Stimulated activated naive CD8-positive, alpha-beta T cell treated with anti-CD3 and anti-CD28 coated beads, Interleukin-15, Interleukin-2, amounts not matched to agents 100 U/mL and 50 U/mL, for 24 hours (primary cell): ENCODE measurements around the gene RAD51B.

Experiments used
- ATAC-seq: fragments of 150-1000 bp; cut with Tn5 transposase; one replicate; pipeline ENCODE4 v1.10.0; 2021
- DNase-seq: peaks from one replicate; pipeline ENCODE4 v3.0.0; 2021

Gene RAD51B

DNA sequence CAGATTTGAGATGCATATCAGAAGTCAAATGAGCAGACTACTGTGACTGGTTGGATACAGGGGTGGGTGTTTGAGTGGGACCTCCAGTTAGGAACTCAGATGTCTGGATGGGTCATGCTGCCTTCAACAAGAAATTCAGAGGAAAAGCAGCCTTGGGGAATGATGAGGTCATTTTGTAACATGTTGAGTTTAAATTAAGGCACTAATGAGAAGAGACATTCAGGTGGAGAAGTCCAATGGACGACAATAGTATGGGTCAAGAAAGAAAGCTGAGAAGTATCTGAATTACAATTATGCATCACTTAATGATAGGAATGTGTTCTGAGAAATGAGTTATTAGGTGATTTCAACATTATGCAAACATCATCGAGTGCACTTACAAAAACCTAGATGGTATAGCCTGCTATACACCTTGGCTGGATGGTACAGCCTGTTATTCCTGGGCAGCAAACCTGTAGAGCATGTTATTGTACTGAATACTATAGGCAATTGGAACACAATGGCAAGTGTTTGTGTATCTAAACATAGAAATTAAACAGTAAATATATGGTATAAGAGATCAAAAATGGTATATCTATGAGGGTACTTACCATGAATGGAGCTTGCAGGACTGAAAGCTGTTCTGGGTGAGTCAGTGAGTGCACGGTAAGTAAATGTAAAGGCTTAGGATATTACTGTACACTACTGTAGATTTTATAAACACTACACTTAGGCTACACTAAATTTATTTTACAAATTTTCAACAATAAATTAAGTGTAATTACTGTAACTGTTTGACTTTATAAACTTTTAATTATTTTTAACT lies 414.7 kb downstream of the RAD51B start:
- DNase-seq: no peak
- ATAC-seq: no peak

DNA sequence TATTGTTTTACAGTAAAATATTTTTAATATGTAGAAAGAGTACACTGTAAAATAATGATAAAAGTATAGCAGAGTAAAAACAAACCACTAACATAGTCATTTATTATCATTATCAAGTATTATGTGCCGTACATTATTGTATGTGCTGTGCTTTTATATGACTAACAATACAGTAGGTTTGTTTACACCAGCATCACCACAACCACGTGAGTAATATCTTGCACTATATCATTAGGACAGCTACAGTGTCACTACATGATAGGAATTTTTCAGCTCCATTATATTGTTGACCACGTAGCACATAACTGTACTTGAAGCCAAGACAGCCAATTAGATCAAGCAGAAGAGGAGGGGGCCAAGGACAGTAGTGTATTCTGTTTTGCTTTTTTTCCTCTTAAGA lies 415.4 kb downstream of the RAD51B start:
- DNase-seq (no peak), ATAC-seq (no peak)

- no peak for ATAC-seq
- DNase-seq: no peak
Observed at GRCh38 chr14:68236582-68237458, 417.2 kb downstream of the RAD51B start.

- ATAC-seq (no peak), DNase-seq (no peak)
Observed at GRCh38 chr14:68238551-68238950, 419.0 kb downstream of the RAD51B start.

DNA sequence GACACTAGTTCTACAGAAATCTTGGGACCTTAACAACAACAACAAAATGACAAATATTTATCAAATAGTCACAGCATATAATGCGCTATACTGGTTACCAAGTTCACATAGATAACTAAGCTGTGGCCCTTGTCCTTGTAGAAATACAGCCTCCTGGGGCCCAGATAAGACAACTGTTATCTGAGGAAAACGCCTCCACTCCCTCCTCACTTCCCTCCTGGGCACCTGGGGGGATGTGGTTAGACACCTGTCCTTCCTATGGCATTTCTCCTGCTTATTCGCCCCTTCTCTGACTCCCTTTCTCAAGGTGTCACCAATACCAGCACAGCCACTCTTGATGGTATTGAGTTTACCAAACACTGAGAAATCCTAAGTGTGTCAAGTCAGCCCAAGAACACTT lies 419.4 kb downstream of the RAD51B start:
- DNase-seq (no peak), ATAC-seq (no peak)

- ATAC-seq (no peak), DNase-seq (no peak)
Observed at GRCh38 chr14:68239988-68240771, 420.6 kb downstream of the RAD51B start.

DNA sequence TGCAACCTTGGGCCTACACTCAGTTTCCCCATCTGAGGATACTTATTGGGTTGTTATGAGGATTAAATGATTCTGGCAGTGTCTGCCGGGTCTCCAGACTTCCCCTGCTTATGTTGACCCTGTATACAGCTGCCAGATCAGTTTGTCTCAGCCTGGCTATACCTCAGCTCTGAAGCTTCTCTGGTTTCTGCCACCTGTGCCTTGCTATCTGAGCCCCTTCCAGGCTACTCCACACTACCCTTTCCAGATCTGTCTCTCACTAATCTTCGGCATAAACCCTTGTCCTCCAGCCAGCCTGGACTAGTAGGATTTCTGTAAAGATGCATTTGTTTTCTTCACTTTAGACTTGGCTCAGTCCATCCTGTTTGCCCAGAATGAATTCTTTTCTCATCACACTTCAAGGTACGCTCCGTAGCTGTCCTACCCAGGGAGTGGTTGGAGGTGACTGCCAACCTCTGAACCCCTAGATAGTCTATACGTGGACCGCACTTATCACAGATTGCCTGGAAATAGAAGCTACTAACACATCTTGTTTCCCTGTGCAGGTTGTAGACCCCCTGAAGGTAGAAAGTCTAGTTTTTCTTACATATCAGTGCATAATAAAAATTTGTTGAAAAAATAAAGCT lies 422.4 kb downstream of the RAD51B start:
- no peak for ATAC-seq

GRCh38 chr14:68243450-68244010 lies 424.0 kb downstream of the RAD51B start:
- ATAC-seq: no peak

More for the DNA sequence above, 422.4 kb downstream of the RAD51B start:
- no peak for DNase-seq

DNA sequence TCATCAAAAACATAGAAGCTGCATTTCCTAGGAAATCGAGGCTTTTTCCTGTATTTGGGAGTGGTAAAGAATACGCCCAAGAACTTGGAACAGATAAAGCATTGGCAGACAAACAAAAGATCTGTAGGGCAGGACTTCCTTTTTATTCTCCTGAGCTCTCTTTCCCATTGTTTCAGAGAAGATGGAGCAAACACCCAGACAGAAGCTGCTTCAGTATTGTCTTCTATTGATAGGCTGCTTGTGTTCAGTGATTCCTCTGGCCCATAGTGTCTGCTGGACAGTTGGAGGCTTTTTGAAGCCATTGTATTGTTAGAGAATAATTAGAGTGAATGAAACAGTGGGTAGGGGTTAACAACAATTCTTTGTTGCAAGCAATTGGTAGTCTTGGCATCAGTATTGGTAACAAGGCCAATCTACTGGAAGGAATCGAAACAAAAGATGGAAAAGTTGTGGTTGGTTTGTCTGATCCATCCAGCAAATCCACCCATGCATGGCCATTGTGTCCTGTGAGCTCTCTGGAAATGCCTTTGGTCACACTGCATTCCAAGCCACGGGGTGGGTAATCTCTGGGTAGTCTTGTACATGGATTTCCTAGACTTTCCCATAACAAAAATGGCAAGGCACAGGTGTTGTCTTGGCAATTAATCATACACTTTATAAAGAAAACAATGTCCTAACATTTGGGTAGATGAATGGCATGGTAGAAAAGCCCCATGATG lies 424.8 kb downstream of the RAD51B start:
- DNase-seq: no peak
- no peak for ATAC-seq

More at GRCh38 chr14:68243450-68244010, 424.0 kb downstream of the RAD51B start:
- no peak for DNase-seq

- no peak for DNase-seq
- ATAC-seq: no peak
Observed at GRCh38 chr14:68245146-68246073, 425.8 kb downstream of the RAD51B start.

GRCh38 chr14:68246074-68246785 lies 426.7 kb downstream of the RAD51B start:
- no peak for ATAC-seq
- no peak for DNase-seq

- DNase-seq (no peak), ATAC-seq (no peak)
Observed at GRCh38 chr14:68246786-68247105, 427.2 kb downstream of the RAD51B start.

- ATAC-seq: no peak
- no peak for DNase-seq
Observed at GRCh38 chr14:68247274-68247673, 427.7 kb downstream of the RAD51B start.

GRCh38 chr14:68247676-68248268 lies 428.2 kb downstream of the RAD51B start:
- ATAC-seq (no peak), DNase-seq (no peak)

DNA sequence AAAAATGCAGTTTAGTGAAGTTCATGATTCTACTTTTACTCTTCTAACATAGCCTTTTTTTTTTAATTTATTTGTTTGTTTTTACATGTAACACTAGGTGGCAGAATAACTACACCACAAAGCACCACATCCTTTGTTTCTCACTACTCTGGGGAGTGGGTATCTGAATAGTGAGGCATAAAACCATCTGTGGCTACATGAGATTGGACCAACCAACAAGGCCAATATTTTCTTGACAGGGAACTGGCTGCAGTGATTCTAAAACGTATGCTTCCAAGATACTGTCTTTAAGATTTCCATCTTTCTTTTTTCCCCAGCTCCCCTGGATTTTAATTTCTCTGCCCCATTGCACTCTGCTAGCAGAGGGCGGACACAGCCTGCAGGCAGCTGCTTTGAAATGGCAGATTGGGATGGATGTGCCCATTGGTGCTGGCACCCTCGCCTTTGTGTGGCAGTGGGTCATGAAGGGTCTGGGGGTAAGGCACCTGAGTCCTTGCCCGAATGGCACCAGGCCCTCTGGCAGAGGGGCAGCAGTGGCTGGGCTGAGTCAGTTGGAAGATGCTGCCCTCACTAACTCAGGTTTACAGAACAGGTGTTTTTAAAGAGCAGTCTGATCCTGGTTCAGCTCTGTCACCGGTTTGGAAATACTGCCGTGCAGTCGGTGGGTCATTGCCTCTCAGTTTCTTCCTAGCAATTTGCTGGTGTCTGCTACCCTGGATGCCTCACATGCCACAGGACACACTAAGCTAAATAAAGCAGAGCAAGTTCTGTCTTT lies 429.1 kb downstream of the RAD51B start:
- ATAC-seq: peak; percentile 61
- DNase-seq: no peak

DNA sequence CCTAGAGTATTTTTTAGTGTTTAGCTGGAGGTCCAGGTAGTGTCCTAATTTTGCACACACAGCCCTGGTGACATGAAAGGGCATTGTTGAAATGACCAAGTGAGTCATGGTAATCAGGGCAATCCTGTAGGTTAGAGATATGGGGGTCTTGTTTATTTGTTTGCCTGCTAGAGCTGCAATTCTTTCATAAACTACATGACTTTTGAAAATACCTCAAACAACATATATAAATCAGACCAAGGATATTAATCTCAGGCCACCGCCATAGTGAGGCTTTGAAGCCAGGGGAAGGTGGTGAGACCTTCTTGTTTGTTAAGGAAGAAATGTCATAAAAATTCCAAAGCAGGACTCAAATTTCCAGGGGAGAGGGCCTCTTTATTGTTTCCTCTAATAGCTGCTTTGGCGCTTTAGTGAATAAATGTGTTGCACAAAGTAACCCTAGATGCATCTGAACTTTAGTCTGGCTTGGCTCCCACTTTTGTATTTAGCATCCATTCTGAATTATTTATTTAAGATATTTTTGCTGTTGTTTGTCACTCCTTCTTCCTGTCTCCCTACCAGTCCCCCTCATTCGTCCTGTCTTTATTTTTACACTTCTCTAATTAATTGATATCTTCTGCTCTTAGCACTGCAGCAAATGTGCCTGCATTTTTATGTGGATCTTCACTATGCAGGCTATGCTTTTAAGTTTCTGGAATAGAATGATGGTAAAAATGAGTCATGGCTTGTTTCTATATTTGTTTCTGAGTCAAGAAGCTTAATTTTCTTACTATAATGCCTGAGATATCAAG lies 430.3 kb downstream of the RAD51B start:
- ATAC-seq: no peak
- DNase-seq: no peak
